HepG2 (cell line): ENCODE data around the gene FGD6.
"Not testable (repeated sequence)": the region's sequence is repeated elsewhere in the genome, so short reads cannot be mapped to it uniquely, and the experiment has no call there.

Source experiments
- FOXC1 ChIP-seq: sonication (generic); formaldehyde crosslinking; IDR thresholded peaks from 2 replicates; pipeline ENCODE4 v1.8.0; 2022; ENCODE audit warnings: mild to moderate bottlenecking, missing genetic modification reagents, borderline replicate concordance
- GABPA ChIP-seq, 2 experiments: IDR thresholded peaks; 2 replicates each; pipeline ENCODE4 v1.6.1; 2011 to 2016; ENCODE audit warnings: low read depth in 2 of 2, low read length in 1 of 2, missing biosample characterization in 1 of 2, missing genetic modification characterization in 1 of 2
- GABPB1 ChIP-seq: IDR thresholded peaks from 2 replicates; pipeline ENCODE4 v1.6.1; 2016; ENCODE audit warnings: mild to moderate bottlenecking, missing genetic modification reagents, moderate library complexity, missing compliant biosample characterization
- MAFF ChIP-seq: IDR thresholded peaks from 2 replicates; pipeline ENCODE4 v1.6.1; 2011; ENCODE audit warnings: low read depth, low read length, improper control_type of control experiment
- MXI1 ChIP-seq: IDR thresholded peaks from 3 replicates; pipeline ENCODE4 v1.6.1; 2012; ENCODE audit warnings: low read depth, low read length, inconsistent platforms, borderline replicate concordance
- NFE2L2 ChIP-seq: fragments of 150-350 bp; IDR thresholded peaks from 2 replicates; pipeline ENCODE4 v1.6.1; 2014; ENCODE audit warnings: low read length
- NFRKB ChIP-seq: fragments of 450-650 bp; IDR thresholded peaks from 2 replicates; pipeline ENCODE4 v1.6.1; 2017
- RAD21 ChIP-seq: fragments of 450-650 bp; formaldehyde crosslinking; IDR thresholded peaks from 2 replicates; pipeline ENCODE4 v1.5.0; 2020; ENCODE audit warnings: mild to moderate bottlenecking
- YY1 ChIP-seq: IDR thresholded peaks from 2 replicates; pipeline ENCODE4 v1.6.1; 2011; ENCODE audit warnings: low read length, low read depth, moderate library complexity, mild to moderate bottlenecking; ENCODE audit not compliant: insufficient read depth, insufficient replicate concordance
- ZBTB1 ChIP-seq: sonication (generic); formaldehyde crosslinking; IDR thresholded peaks from 2 replicates; pipeline ENCODE4 v1.4.0; 2020; ENCODE audit warnings: missing genetic modification reagents, borderline replicate concordance
- ZFP41 ChIP-seq: sonication (generic); formaldehyde crosslinking; IDR thresholded peaks from 2 replicates; pipeline ENCODE4 v1.4.0; 2020; ENCODE audit warnings: mild to moderate bottlenecking, missing genetic modification reagents, borderline replicate concordance
- ZNF225 ChIP-seq: sonication (generic); formaldehyde crosslinking; IDR thresholded peaks from 2 replicates; pipeline ENCODE4 v1.4.0; 2020; ENCODE audit warnings: mild to moderate bottlenecking, missing genetic modification reagents
- TF ChIP-seq, protein P1 (sequence below): sonication (generic); formaldehyde crosslinking; IDR thresholded peaks from one replicate; pipeline ENCODE4 v1.5.1; 2020; ENCODE audit warnings: mild to moderate bottlenecking, missing genetic modification reagents; ENCODE audit errors: not compliant biosample characterization
- TF ChIP-seq, protein P2 (sequence below): sonication (generic); formaldehyde crosslinking; IDR thresholded peaks from 2 replicates; pipeline ENCODE4 v1.5.0; 2020; ENCODE audit warnings: mild to moderate bottlenecking, missing genetic modification reagents, moderate library complexity

DNA sequence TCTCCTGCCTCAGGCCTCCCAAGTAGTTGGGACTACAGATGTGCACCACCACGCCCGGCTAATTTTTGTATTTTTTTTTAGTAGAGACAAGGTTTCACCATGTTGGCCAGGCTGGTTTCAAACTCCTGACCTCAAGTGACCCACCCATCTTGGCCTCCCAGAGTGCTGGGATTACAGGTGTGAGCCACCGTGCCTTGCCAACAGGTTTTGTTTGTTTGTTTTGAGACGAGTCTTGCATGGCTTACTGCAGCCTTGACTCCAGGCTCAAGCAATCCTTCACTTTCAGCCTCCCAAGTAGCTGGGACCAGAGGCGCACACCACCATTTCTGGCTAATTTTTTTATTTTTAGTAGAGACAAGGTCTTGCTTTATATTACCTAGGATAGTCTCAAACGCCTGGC lies 23.9 kb upstream of the FGD6 start:
- TF ChIP-seq GABPB1 (CRISPR knock-in tag); ZBTB1 (CRISPR knock-in tag); RAD21 (CRISPR knock-in tag); GABPA (IDR thresholded peaks at IDR 0.05; ENCODE audit: low read depth, low read length); GABPA (CRISPR knock-in tag; IDR thresholded peaks at IDR 0.05; ENCODE audit: low read depth); ZFP41 (CRISPR knock-in tag); NFE2L2; NFRKB; FOXC1 (CRISPR knock-in tag); MAFF; MXI1; ZNF225; YY1: not testable (repeated sequence)
- TF ChIP-seq, protein P1, sequence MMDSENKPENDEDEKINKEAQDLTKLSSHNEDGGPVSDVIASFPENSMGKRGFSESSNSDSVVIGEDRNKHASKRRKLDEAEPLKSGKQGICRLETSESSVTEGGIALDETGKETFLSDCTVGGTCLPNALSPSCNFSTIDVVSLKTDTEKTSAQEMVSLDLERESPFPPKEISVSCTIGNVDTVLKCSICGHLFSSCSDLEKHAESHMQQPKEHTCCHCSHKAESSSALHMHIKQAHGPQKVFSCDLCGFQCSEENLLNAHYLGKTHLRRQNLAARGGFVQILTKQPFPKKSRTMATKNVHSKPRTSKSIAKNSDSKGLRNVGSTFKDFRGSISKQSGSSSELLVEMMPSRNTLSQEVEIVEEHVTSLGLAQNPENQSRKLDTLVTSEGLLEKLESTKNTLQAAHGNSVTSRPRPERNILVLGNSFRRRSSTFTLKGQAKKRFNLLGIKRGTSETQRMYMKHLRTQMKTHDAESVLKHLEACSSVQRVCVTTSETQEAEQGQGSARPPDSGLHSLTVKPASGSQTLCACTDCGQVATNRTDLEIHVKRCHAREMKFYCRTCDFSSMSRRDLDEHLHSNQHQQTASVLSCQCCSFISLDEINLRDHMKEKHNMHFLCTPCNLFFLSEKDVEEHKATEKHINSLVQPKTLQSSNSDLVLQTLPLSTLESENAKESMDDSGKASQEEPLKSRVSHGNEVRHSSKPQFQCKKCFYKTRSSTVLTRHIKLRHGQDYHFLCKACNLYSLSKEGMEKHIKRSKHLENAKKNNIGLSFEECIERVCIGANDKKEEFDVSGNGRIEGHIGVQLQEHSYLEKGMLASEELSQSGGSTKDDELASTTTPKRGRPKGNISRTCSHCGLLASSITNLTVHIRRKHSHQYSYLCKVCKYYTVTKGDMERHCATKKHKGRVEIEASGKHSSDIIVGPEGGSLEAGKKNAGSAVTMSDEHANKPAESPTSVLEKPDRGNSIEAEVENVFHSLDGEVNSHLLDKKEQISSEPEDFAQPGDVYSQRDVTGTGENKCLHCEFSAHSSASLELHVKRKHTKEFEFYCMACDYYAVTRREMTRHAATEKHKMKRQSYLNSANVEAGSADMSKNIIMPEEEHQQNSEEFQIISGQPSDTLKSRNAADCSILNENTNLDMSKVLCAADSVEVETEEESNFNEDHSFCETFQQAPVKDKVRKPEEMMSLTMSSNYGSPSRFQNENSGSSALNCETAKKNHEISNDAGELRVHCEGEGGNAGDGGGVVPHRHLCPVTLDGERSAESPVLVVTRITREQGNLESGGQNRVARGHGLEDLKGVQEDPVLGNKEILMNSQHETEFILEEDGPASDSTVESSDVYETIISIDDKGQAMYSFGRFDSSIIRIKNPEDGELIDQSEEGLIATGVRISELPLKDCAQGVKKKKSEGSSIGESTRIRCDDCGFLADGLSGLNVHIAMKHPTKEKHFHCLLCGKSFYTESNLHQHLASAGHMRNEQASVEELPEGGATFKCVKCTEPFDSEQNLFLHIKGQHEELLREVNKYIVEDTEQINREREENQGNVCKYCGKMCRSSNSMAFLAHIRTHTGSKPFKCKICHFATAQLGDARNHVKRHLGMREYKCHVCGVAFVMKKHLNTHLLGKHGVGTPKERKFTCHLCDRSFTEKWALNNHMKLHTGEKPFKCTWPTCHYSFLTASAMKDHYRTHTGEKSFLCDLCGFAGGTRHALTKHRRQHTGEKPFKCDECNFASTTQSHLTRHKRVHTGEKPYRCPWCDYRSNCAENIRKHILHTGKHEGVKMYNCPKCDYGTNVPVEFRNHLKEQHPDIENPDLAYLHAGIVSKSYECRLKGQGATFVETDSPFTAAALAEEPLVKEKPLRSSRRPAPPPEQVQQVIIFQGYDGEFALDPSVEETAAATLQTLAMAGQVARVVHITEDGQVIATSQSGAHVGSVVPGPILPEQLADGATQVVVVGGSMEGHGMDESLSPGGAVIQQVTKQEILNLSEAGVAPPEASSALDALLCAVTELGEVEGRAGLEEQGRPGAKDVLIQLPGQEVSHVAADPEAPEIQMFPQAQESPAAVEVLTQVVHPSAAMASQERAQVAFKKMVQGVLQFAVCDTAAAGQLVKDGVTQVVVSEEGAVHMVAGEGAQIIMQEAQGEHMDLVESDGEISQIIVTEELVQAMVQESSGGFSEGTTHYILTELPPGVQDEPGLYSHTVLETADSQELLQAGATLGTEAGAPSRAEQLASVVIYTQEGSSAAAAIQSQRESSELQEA (CRISPR knock-in tag): not testable (repeated sequence)
- TF ChIP-seq, protein P2, sequence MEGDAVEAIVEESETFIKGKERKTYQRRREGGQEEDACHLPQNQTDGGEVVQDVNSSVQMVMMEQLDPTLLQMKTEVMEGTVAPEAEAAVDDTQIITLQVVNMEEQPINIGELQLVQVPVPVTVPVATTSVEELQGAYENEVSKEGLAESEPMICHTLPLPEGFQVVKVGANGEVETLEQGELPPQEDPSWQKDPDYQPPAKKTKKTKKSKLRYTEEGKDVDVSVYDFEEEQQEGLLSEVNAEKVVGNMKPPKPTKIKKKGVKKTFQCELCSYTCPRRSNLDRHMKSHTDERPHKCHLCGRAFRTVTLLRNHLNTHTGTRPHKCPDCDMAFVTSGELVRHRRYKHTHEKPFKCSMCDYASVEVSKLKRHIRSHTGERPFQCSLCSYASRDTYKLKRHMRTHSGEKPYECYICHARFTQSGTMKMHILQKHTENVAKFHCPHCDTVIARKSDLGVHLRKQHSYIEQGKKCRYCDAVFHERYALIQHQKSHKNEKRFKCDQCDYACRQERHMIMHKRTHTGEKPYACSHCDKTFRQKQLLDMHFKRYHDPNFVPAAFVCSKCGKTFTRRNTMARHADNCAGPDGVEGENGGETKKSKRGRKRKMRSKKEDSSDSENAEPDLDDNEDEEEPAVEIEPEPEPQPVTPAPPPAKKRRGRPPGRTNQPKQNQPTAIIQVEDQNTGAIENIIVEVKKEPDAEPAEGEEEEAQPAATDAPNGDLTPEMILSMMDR (CRISPR knock-in tag): not testable (repeated sequence)
